HG03097 (cell line): Measurements from ENCODE around the gene KCNMB2.
"Not testable (repeated sequence)": the region's sequence is repeated elsewhere in the genome, so short reads cannot be mapped to it uniquely, and the experiment has no call there.

Experiments used
- ATAC-seq: cut with Tn5 transposase; IDR thresholded peaks from one replicate; pipeline ENCODE4 v1.9.1; 2021; ENCODE audit not compliant: unreplicated experiment, low FRiP score

The KCNMB2 gene

DNA sequence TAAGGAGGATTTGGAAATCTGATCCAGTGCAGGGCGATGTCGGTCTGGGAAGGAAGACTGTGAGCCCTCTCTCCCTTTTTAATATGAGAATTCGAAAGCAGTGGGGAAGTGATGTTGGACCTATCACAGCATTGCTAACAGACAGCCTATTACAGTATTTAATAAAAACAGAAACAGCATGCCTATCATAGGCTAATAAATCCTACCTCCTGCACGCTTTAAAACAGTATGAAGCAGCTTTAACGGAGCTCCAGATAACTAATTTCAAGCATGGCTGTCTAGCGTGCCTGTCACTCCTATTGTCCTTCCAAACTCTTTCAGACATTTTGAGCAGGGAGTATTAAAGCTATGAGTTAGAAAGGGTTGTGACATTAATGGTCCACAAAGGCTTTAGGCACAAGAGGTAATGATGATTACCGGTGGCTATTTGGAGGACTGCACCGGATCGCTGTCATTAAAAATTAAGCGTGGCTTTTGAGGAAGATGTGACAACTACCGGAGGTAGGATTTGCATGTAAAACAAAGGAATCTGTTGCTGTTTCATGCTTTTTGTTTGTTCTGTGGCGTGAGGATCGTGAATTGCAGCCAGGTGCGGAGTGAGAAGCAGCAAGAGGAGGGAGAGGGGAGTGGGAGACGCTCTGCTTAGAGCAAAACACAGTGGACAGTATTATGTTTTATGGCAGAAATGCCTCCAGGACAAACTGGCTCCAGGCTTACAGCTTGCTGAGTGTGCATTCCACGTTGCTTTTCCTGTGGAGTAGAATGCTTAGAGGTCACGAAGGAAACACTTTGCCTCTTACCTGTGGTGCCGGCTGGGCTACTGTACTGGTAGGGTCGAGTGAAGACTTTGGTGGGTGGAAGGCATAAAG is at the start of gene KCNMB2:
TSS of gene KCNMB2 (plus strand) at position 226 of the 869 bp plus-strand sequence.
- ATAC-seq: no peak

DNA sequence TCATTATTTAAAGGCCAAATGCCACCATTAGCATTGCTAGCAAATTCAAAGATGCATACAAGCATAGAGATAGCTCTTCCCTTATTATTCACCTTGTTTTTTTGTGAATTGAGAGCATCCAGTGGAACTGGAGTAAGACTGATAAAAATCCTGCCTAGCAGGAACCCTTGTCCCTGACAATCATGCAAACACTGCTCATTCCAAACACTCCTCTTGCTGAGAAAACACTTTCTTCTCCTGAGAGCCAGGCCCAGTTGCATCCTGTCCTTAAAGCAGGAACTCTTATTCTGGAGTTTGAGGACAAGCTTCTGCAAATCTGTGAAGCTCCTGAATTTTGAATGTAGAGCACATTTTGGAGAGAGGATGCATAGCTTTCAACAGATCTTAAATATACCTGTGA is 49.3 kb upstream of the KCNMB2 start:
- ATAC-seq: no peak

DNA sequence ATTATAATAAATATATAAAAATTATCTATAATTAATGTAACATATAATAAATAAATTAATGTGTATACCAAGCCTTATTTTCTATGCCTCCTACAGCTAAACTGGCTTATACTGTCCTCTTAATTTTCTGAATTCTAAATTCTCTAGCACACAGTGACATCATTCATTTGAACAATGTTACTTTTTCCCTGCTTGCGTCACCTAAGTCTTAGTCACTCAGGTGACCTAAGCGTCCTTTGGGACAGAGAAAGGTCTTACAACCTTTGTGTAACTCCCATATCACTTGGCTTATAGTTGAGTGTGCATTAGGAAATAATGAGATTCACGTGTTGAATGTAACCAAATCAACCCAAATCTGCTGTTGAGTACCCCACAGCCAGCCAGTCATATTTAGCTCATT is 48.5 kb upstream of the KCNMB2 start:
- ATAC-seq: no peak

DNA sequence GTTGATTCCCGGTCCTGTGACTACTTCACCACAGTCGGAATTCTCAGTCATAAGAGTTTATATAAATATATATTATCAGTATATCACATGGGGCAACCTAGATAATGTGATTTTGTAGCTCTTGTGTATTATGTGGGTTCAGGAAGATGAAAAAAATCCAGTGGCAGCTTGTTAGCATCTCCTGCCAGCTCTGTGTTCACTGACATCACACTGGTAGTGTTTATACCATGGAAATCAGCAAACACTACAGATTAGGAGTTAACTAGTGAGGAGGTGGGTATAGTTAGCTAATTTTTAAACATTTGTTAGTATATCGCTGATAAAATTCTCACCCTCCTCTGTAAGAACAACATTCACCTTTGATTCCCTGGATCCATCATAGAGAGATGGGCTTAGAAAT is 44.5 kb upstream of the KCNMB2 start:
- no peak for ATAC-seq

DNA sequence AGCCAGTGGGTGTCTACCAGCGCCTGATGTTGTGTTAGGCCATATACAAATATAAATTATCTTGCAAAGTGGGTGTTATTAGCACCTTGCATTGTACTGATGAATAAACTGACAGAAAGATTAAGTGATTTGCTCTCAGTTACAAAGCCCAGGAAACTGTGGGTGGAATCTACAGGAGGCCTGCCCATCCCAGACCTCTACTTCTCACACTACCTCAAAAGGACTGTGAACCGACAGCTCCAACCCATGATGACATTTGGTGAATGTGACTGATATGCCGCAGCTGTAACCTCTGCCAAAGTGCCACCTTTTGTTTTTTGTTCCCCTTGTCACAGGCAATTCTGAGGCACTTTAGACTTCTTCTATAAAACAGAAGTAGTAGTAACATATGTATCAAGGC is 43.7 kb upstream of the KCNMB2 start:
- ATAC-seq: no peak

DNA sequence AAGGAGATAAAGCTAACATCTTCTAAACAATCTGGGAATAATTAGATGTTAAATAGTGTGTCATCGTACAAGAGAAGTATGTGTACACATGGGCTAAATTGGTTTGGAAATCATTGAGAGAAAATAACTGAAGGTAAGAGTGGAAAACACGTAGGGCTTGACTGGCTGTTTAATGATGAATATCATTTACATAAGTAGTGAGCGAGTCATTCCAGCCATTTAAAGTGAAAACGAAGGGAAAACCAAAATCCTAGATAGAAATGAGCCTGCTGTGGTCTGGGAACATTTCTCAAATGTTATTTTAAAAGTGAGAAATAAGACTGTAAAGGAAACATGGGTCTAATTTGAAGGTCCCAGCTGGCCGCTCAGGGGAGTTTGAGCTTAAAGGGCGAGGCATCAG is 41.9 kb upstream of the KCNMB2 start:
- no peak for ATAC-seq

DNA sequence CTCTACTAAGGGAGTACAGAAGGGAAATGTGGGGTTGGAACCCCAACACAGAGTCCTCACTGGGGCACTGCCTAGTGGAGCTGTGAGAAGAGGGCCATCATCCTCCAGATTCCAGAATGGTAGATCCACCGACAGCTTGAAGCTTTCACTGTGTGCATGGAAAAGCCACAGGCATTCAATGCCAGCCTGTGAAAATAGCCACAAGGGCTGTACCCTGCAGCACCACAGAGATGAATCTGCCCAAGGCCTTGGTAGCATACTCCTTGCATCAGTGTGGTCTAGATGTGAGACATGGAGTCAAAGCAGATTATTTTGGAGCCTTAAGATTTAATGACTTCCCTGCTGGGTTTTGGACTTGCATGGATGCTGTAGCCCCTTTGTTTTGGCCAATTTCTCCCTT is 39.3 kb upstream of the KCNMB2 start:
- ATAC-seq: no peak

DNA sequence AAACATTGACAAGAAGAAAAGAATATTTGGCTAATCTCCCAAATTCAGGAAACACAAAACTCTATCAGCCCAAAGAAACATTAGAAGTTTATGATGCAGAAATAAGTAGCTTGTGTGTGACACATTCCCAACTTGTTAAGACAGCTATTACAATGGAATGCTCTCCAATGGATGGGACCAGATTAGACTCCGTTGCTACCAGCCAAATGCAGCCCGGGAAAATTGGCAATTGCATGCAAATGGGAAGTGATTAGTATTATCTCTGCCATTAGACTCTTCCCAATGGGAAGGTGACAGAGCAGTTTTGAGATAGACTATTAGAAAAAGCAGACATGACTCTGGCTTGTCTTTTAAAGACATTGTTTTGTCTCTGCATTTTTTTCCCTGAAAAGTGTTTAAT is 37.4 kb upstream of the KCNMB2 start:
- ATAC-seq: no peak

DNA sequence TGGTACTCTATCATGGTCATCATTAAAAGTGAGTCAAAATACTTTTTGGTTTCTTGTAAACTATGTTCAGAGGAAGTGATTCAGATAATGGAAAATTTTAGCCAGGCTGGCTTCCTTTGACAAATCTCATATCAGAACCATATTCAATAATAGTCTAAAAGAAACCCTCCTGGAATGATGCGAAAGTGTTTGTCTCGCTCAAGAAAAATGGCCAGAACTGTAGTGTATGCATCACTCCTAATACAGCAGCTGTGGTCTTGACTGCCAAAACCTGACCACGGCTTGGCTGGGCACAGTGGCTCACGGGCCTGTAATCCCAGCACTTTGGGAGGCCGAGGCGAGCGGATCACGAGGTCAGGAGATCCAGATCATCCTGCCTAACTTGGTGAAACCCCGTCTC is 35.6 kb upstream of the KCNMB2 start:
- ATAC-seq: no peak

DNA sequence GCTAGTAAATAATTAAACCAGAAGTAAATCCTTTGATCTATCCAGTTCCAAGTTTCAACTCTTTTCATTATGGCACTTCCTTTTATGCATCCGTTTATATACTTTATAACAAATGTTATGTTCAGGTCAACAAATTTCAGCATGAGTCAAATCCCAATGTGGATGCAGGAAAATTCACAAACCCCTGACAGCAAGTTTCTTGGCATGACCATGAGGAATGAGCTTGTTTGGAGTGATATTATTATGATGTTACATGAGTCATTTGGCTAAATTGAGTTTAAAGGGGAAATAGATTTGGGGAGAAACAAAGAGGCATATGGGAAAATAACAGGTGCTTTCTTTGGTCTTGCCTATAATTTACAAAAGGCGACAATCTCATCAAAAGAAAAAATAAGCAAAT is 32.1 kb upstream of the KCNMB2 start:
- ATAC-seq: no peak

DNA sequence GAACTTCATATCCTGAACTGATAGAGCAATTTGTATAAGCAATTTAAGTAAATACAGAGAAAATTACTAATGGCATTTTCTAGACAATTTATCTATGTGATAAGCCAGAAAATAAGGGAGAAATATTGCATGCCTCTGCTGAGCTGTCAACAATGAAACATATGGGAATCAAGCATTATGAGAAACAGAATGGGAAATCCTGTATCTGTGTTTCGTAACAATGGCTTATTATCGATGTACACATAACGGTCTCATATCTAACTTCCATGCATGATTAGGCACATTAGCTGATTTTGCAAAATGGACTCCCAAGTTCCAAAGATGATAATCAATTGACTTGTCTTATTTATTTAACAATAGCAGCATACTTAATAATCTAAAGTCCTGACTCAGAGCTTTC is 30.4 kb upstream of the KCNMB2 start:
- ATAC-seq: no peak

DNA sequence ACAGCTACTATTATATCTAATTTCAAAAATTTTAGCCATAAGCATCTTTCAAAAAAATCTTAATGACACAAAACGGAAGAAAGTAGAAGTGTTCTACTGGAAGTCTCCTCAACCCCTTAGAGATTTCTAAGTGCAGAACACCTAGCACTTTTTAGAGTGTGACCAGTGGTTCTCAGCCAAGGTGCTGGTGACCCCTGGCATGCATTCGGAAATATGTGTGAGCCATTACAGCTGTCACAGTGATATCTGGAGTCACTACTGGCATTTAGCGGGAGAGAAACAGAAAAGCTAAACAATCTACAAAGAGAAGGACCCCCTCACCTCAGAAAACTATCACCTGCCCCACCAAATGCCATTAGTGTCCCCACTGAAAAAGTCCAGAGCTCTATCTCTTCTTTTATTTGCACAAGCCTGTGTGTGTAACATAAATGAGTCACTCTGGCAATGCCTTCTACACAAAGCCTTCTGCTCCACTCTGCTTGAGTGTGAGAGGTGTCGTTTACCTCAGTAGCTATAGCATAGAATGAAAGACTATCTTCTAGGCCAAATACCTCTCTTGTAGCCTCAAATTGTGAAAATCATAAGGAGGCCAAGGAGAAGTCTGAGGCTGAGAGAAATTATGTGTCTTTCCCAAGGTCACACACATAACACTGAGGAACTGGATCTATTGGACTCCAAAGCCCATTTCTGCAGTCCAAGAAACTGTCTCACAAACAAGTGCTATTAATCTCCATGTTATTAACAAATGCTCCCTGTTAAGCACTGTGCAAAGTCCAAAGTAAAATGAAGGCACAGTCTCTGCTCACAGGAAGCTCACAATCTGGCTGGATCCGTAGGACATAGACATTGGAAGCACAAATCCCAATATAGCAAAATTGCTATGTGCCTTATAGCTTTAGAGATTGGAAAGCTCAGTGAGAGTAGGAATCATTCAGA is 28.5 kb upstream of the KCNMB2 start:
- ATAC-seq: no peak

DNA sequence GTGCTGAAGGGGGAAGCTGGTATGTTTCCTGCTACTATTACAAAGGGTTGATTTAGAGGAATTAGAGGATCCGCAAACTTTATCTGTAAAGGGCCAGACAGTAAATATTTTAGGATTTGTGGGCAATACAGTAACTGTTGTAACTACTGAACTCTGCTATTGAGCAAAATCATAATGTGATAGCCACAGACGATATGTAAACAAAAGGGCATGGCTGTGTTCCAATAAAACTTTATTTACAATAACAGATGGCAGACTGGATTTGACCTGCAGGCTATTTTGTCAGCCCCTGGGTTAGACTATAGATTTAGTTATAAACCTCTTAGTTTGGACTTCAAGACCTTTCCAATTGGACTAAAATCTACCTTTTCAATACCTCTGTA is 27.8 kb upstream of the KCNMB2 start:
- no peak for ATAC-seq

DNA sequence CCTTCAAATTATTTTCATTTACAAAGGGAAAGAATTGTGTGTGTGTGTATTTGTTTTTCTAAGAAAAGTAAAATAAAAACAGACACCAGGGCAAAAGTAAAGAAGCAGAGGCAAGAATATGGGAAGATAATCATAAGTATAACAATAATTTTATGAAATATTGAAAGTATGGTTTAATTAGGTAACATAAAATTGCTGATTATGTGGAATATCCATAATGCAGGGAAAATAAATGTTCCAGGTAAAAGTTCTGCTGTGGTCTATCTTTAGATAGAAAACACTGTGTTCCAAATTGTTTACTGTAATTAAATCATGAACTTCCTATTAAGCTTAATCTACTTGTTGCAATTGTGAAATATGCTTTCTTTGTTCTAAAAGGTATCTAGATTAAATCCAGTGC is 25.7 kb upstream of the KCNMB2 start:
- no peak for ATAC-seq

DNA sequence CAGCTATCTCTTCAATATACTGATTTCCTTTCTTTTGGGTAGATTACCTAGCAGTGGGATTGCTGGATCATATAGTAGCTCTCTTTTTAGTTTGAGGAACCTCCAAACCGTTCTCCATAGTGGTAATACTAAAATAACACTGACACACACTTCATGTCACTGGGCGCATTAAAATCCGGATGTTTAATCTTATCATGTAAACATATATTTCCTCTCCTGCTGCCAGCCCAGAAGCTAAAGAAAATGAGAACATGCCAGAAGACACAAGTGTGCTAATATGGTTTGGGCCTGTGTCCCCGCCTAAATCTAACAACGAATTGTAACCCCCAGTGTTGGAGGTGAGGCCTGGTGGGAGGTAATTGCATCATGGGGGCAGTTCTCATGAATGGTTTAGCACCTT is 23.6 kb upstream of the KCNMB2 start:
- ATAC-seq: no peak

DNA sequence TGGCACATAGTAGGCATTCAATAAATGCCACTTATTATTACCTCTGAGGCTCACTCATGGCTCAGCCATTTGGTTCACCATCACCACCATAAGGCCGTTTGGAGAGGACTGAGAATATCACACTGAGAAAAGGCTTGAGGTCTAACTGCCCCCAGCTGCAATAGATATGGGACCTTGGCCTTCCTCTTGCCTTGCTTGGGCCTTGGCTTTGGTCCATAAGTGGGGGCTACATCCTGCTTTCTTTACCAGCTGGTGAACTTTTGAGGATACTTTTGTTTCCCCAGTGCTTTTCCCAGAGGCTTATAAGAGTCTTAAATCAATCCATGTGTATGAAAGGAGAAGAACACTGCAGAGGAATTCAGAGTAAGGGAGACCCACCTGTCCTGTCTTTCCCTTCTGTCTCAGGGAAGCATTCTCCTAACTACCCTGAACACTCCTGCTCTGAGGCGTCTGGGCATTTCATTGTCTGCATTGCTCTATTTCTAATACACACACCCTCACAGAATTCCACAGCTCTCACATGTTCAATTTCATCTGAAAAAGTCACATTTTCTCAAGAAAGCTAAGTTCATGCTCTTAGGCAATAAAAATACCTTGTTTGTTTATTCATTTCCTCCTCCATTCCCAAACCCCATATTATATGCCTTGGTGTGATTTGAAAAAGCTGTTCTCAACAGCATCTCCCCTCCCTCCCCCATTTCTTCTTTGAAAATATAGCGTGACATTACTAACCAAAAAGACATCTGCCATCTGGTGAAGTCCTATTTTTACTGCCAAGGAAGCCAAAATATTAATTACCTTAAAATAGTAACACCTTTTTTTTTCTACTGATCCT is 22.5 kb upstream of the KCNMB2 start:
- ATAC-seq: no peak

DNA sequence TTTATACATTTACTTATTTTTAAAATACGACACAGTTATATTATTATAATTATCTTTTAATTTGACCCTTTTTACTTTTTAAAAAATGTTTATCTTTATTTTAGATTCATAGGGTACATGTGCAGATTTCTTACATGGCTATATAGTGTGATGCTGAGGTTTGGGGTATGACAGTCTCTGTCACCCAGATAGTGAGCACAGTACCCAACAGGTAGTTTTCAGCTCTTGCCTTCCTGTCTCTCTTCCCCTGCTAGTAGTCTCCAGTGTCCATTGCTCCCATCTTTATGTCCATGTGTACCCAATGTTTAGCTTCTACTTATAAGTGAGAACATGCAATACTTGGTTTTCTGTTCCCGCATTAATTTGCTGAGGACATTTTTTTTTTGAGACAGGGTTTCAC is 21.8 kb upstream of the KCNMB2 start:
- ATAC-seq: no peak

DNA sequence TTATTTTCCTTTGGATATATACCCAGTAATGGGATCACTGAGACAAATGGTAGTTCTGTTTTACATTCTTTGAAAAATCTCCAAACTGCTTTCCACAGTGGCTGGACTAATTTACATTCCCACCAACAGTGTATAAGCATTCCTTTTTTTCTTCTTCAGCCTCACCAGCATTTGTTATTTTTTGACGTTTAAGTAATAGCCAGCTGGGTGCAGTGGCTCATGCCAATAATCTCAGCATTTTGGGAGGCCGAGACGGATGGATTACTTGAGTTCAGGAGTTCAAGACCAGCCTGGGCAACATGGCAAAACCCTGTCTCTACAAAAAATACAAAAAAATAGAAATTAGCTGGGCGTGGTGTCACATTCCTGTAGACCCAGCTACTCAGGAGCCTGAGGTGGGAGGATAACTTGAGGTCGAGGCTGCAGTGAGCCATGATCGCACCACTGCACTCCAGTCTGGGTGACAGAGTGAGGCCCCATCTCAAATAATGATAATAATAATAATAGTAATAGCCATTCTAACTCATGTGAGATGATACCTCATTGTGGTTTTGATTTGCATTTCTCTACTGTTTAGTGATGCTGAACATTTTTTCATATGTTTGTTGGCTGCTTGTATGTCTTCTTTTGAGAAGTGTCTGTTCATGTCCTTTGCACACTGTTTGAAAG is 21.0 kb upstream of the KCNMB2 start:
- ATAC-seq: not testable (repeated sequence)

DNA sequence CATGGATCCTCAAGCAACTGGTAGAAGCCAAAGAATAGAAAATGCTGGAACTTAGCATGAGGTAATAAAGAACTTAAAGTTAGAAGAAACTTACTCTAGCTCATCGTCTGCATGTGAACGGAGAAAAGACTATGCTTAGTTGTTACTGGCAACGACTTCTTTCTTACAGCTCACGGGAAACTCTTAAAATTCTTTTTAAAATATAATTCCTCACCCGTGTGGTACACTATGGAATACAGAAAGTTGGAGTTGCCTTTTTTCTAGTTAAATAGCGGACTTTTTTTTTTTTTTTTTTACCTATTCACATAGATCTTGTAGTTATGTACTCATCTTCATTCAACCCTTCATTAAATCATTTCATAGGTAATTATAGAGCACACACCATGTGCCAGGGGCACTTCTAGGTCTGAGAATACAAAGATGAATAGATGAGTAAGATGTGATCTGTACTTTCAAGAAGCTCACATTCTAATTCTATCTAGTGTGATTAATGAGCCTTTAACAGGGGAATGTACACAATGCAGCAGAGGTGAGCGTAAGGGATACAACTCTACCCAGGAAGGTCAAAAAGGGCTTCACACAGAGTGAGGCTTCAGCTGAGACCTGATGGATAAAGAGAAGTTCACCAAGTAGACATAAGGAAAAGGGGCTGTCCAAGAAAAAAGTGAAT is 18.4 kb upstream of the KCNMB2 start:
- ATAC-seq: no peak
